HepG2 (cell line): ENCODE measurements around the gene DEFB125.

Experiments
- CBX2 ChIP-seq, 2 experiments: fragments of 200-600 bp in 1 of 2; sonication (generic); formaldehyde crosslinking in 1 of 2; IDR thresholded peaks; 2 replicates each; pipeline versions ENCODE4 v1.7.0 to v1.8.1; 2018 to 2022; ENCODE audit warnings: low read depth in 2 of 2, low read length in 1 of 2, mild to moderate bottlenecking in 1 of 2, missing genetic modification reagents in 1 of 2
- GATAD2A ChIP-seq: IDR thresholded peaks from 2 replicates; pipeline ENCODE4 v1.6.1; 2016
- POLR2G ChIP-seq: fragments of 200-400 bp; formaldehyde crosslinking; IDR thresholded peaks from 2 replicates; pipeline ENCODE4 v1.6.1; 2018; ENCODE audit warnings: mild to moderate bottlenecking, low read depth, low read length, moderate library complexity
- SIN3A ChIP-seq: IDR thresholded peaks from 2 replicates; pipeline ENCODE4 v1.6.1; 2011; ENCODE audit warnings: low read depth, mild to moderate bottlenecking, control low read depth, low read length, borderline replicate concordance
- ZNF232 ChIP-seq: sonication (generic); formaldehyde crosslinking; IDR thresholded peaks from 2 replicates; pipeline ENCODE4 v1.4.0; 2020; ENCODE audit warnings: missing genetic modification reagents, borderline replicate concordance

DNA sequence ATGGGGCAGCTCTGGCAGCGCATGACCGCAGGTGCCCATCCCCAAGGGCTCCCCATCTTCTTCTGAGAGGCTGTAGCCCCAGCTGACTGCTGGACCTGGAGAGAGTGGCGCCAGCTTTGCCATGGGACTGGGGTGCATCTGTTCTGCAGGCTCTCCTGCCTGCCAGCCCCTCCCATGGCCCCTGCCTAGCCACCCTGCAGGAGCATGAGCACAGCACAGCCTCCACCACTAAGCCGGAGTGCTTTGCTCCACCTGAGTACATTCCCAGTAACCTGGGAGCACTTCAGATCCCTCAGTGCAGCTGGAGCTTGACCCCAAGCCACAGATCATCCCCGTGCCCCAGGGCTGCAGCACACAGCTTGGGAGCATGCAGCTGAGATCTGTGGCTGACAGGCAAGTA is 16.0 kb downstream of the DEFB125 start:
- TF ChIP-seq CBX2 (IDR thresholded peaks at IDR 0.05; ENCODE audit: low read depth, low read length) (no peak), CBX2 (CRISPR knock-in tag; IDR thresholded peaks at IDR 0.05; ENCODE audit: low read depth) (no peak), POLR2G (no peak), GATAD2A (no peak), ZNF232 (CRISPR knock-in tag) (no peak), SIN3A (no peak)
